Measurements from ENCODE around the gene VWF. TPM values are rescaled to one million over a fixed set of nuclear protein-coding genes. Genes with fewer than 3 reads are reported as not detected.

The VWF gene
- total and polyA plus RNA-seq, 2 of the 13 experiments (the other 11 are each of a cell fraction or from before 2014, with no cell fraction given) = 0.20 to 0.25 TPM

DNA sequence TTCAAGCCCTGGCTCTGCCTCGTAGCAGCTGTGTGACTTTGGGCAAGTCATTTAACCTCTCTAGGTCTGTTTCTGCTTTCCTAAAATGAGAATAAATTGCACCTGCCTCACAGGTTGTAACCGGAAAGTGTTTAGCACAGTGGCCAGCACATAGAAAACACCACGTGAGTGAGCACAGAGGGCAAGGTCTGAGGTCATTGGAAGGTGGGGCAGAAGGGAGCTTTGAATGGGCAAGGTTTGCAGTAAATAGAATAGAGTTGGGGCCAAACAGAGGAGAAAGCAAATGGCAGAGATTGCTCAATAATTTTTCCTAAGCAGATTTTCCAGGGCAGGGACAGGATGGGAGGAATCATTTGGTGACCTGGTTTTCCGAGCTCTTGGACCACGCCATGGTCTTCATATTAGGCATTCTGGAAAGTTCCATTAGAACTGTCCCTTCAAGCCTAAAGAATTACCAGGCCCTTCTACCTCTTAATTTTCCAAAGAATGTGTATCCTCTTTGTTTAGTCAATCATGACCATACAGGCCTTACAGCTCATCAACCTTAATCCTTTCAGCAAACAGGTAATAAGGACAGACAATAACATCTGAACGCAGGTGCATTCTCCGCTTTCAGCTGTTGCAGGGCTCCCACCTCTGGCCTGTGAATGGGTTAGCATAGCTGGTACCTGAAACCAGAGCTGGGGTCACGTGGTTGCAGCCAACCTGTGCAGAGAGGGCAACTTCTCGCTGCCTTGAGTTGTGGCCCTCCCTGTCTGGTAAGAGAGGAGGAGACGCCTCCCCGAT lies 53.8 kb downstream of the VWF start (continued):
- no peak for TF ChIP-seq ZNF331 (CRISPR knock-in tag; IDR thresholded peaks at IDR 0.05)
- TF ChIP-seq ZNF20 (CRISPR knock-in tag; IDR thresholded peaks at IDR 0.05) = no peak
- TF ChIP-seq, protein P1, sequence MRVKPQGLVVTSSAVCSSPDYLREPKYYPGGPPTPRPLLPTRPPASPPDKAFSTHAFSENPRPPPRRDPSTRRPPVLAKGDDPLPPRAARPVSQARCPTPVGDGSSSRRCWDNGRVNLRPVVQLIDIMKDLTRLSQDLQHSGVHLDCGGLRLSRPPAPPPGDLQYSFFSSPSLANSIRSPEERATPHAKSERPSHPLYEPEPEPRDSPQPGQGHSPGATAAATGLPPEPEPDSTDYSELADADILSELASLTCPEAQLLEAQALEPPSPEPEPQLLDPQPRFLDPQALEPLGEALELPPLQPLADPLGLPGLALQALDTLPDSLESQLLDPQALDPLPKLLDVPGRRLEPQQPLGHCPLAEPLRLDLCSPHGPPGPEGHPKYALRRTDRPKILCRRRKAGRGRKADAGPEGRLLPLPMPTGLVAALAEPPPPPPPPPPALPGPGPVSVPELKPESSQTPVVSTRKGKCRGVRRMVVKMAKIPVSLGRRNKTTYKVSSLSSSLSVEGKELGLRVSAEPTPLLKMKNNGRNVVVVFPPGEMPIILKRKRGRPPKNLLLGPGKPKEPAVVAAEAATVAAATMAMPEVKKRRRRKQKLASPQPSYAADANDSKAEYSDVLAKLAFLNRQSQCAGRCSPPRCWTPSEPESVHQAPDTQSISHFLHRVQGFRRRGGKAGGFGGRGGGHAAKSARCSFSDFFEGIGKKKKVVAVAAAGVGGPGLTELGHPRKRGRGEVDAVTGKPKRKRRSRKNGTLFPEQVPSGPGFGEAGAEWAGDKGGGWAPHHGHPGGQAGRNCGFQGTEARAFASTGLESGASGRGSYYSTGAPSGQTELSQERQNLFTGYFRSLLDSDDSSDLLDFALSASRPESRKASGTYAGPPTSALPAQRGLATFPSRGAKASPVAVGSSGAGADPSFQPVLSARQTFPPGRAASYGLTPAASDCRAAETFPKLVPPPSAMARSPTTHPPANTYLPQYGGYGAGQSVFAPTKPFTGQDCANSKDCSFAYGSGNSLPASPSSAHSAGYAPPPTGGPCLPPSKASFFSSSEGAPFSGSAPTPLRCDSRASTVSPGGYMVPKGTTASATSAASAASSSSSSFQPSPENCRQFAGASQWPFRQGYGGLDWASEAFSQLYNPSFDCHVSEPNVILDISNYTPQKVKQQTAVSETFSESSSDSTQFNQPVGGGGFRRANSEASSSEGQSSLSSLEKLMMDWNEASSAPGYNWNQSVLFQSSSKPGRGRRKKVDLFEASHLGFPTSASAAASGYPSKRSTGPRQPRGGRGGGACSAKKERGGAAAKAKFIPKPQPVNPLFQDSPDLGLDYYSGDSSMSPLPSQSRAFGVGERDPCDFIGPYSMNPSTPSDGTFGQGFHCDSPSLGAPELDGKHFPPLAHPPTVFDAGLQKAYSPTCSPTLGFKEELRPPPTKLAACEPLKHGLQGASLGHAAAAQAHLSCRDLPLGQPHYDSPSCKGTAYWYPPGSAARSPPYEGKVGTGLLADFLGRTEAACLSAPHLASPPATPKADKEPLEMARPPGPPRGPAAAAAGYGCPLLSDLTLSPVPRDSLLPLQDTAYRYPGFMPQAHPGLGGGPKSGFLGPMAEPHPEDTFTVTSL (CRISPR knock-in tag; IDR thresholded peaks at IDR 0.05; ENCODE audit: borderline replicate concordance) = no peak
- 0 out of 2 replicates have a peak, but pooled peaks have one; percentile 45 for TF ChIP-seq ZNF430 (CRISPR knock-in tag; IDR thresholded peaks at IDR 0.05)
- no peak for TF ChIP-seq YEATS4 (CRISPR knock-in tag; IDR thresholded peaks at IDR 0.05; ENCODE audit: borderline replicate concordance)
- no peak for TF ChIP-seq ZZZ3 (CRISPR knock-in tag; IDR thresholded peaks at IDR 0.05; ENCODE audit: borderline replicate concordance)
- TF ChIP-seq SALL1 (CRISPR knock-in tag; IDR thresholded peaks at IDR 0.05) = peak; percentile 74
- TF ChIP-seq, protein P2, sequence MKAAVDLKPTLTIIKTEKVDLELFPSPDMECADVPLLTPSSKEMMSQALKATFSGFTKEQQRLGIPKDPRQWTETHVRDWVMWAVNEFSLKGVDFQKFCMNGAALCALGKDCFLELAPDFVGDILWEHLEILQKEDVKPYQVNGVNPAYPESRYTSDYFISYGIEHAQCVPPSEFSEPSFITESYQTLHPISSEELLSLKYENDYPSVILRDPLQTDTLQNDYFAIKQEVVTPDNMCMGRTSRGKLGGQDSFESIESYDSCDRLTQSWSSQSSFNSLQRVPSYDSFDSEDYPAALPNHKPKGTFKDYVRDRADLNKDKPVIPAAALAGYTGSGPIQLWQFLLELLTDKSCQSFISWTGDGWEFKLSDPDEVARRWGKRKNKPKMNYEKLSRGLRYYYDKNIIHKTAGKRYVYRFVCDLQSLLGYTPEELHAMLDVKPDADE (CRISPR knock-in tag; IDR thresholded peaks at IDR 0.05) = no peak
- TF ChIP-seq CENPX (CRISPR knock-in tag; IDR thresholded peaks at IDR 0.05) = no peak
- TF ChIP-seq ZNF564 (CRISPR knock-in tag; IDR thresholded peaks at IDR 0.05) = no peak
- TF ChIP-seq, protein P3, sequence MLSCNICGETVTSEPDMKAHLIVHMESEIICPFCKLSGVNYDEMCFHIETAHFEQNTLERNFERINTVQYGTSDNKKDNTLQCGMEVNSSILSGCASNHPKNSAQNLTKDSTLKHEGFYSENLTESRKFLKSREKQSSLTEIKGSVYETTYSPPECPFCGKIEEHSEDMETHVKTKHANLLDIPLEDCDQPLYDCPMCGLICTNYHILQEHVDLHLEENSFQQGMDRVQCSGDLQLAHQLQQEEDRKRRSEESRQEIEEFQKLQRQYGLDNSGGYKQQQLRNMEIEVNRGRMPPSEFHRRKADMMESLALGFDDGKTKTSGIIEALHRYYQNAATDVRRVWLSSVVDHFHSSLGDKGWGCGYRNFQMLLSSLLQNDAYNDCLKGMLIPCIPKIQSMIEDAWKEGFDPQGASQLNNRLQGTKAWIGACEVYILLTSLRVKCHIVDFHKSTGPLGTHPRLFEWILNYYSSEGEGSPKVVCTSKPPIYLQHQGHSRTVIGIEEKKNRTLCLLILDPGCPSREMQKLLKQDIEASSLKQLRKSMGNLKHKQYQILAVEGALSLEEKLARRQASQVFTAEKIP (CRISPR knock-in tag; IDR thresholded peaks at IDR 0.05; ENCODE audit: borderline replicate concordance) = no peak
- TF ChIP-seq, protein P4, sequence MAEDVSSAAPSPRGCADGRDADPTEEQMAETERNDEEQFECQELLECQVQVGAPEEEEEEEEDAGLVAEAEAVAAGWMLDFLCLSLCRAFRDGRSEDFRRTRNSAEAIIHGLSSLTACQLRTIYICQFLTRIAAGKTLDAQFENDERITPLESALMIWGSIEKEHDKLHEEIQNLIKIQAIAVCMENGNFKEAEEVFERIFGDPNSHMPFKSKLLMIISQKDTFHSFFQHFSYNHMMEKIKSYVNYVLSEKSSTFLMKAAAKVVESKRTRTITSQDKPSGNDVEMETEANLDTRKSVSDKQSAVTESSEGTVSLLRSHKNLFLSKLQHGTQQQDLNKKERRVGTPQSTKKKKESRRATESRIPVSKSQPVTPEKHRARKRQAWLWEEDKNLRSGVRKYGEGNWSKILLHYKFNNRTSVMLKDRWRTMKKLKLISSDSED (CRISPR knock-in tag; IDR thresholded peaks at IDR 0.05) = no peak
- TF ChIP-seq, protein P5, sequence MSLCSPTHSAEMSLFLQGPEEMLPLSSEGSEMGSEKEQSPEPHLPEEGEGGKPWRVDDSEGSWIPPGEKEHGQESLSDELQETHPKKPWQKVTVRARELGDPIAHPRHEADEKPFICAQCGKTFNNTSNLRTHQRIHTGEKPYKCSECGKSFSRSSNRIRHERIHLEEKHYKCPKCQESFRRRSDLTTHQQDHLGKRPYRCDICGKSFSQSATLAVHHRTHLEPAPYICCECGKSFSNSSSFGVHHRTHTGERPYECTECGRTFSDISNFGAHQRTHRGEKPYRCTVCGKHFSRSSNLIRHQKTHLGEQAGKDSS (CRISPR knock-in tag; IDR thresholded peaks at IDR 0.05; ENCODE audit: borderline replicate concordance, low read depth) = no peak
- no peak for TF ChIP-seq ZC3H13 (CRISPR knock-in tag; IDR thresholded peaks at IDR 0.05)
- TF ChIP-seq, protein P6, sequence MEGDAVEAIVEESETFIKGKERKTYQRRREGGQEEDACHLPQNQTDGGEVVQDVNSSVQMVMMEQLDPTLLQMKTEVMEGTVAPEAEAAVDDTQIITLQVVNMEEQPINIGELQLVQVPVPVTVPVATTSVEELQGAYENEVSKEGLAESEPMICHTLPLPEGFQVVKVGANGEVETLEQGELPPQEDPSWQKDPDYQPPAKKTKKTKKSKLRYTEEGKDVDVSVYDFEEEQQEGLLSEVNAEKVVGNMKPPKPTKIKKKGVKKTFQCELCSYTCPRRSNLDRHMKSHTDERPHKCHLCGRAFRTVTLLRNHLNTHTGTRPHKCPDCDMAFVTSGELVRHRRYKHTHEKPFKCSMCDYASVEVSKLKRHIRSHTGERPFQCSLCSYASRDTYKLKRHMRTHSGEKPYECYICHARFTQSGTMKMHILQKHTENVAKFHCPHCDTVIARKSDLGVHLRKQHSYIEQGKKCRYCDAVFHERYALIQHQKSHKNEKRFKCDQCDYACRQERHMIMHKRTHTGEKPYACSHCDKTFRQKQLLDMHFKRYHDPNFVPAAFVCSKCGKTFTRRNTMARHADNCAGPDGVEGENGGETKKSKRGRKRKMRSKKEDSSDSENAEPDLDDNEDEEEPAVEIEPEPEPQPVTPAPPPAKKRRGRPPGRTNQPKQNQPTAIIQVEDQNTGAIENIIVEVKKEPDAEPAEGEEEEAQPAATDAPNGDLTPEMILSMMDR (CRISPR knock-in tag; IDR thresholded peaks at IDR 0.05) = no peak
- no peak for TF ChIP-seq DR1 (CRISPR knock-in tag; IDR thresholded peaks at IDR 0.05)

Measured in HepG2 (cell line).